Testis (tissue), 2 donors: ENCODE measurements around the gene CHST8.

Experiments used
- POLR2A ChIP-seq: fragments of 450-650 bp; IDR thresholded peaks from one replicate; pipeline ENCODE4 v1.6.1; 2017; ENCODE audit warnings: antibody characterized with exemption, mild to moderate bottlenecking, moderate library complexity
- TF ChIP-seq, protein P1 (sequence below), 3 experiments: fragments of 450-650 bp in 2 of 3; fragments of 200-600 bp in 1 of 3; sonication (generic) in 1 of 3; IDR thresholded peaks; one replicate each; pipeline ENCODE4 v1.5.1; 2016 to 2019; ENCODE audit warnings: antibody characterized with exemption in 3 of 3, mild to moderate bottlenecking in 2 of 3, moderate library complexity in 1 of 3

DNA sequence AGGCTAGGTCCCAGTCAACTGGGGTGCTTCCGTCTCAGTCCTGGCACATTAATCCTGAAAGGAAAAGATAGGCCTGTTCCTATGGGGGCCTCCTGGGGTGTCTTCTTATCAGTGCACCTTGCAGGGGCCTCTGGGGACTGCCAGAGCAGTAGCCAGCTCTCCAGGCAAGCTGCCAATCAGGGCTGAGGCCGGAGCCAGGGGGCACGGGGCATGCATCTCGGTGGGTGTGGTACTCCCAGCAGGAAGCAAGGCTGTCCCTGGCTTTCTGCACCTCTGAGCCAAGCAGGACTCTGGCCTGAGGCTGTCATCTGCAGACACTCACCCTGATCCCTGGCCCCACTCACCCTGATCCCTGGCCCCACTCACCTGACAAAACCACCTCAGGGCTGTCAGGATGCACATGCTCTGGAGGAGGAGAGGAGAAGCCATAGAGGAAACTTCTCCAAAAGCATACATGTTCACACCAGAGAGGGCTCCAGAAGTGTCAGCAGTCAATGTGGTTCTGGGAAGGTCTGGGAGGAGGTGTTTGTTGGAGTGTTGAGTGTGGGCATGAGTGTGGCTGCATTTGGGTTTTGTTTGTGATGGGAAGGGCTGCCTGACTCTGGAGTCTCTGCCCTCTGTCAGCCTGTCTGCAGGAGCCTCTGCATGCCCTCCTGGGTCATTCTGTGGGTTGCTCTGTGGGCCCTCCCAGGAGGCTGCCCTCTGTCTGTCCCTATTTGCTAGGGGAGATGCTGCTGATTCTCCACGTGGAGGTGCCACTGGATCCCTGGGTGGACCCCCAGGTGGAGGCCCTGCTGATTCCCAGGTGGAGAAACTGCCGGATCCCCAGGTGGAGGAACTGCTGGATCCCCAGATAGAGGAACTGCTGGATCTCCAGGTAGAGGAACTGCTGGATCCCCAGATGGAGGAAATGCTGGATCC, 152.2 kb downstream of the CHST8 start:
- TF ChIP-seq, protein P1, sequence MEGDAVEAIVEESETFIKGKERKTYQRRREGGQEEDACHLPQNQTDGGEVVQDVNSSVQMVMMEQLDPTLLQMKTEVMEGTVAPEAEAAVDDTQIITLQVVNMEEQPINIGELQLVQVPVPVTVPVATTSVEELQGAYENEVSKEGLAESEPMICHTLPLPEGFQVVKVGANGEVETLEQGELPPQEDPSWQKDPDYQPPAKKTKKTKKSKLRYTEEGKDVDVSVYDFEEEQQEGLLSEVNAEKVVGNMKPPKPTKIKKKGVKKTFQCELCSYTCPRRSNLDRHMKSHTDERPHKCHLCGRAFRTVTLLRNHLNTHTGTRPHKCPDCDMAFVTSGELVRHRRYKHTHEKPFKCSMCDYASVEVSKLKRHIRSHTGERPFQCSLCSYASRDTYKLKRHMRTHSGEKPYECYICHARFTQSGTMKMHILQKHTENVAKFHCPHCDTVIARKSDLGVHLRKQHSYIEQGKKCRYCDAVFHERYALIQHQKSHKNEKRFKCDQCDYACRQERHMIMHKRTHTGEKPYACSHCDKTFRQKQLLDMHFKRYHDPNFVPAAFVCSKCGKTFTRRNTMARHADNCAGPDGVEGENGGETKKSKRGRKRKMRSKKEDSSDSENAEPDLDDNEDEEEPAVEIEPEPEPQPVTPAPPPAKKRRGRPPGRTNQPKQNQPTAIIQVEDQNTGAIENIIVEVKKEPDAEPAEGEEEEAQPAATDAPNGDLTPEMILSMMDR (IDR thresholded peaks at IDR 0.05): no peak
- TF ChIP-seq POLR2A: no peak
